Measurements from ENCODE around the gene CLCN1.

- TF ChIP-seq EZH2 (IDR thresholded peaks at IDR 0.05; ENCODE audit: low read length, unreplicated experiment) (no peak), CTCF (conservative IDR thresholded peaks at IDR 0.05; ENCODE audit: low read depth, low read length) (no peak)
Observed at GRCh38 chr7:143285806-143286521, 29.9 kb upstream of the CLCN1 start.
